Uterus (tissue), 2 donors: ENCODE measurements around the gene COLGALT1.

Experiments
- CTCF ChIP-seq, 4 experiments: fragments of 200-600 bp in 2 of 4; fragments of 450-650 bp in 2 of 4; sonication (generic) in 2 of 4; IDR thresholded peaks; one replicate each; pipeline ENCODE4 v1.5.1; 2016 to 2019; ENCODE audit warnings: antibody characterized with exemption in 4 of 4, mild to moderate bottlenecking in 2 of 4, moderate library complexity in 1 of 4
- POLR2A ChIP-seq, 2 donors: fragments of 450-650 bp; IDR thresholded peaks; one replicate each; pipeline ENCODE4 v1.6.1; 2016; ENCODE audit warnings: antibody characterized with exemption in 2 of 2, mild to moderate bottlenecking in 1 of 2, moderate library complexity in 1 of 2

- TF ChIP-seq CTCF (IDR thresholded peaks at IDR 0.05) (no peak), POLR2A (IDR thresholded peaks at IDR 0.05) (no peak)
These were observed 45.0 kb upstream of the COLGALT1 start for GRCh38 chr19:17510220-17510993.
